PFSK-1 (cell line): ENCODE measurements around the gene GMDS.

ENCODE experiments used
- POLR2AphosphoS5 ChIP-seq: IDR thresholded peaks from 2 replicates; pipeline ENCODE4 v1.6.1; 2012; ENCODE audit warnings: low read depth, mild to moderate bottlenecking, control low read depth, low read length, moderate library complexity
- REST ChIP-seq, 2 experiments: IDR thresholded peaks; 2 replicates each; pipeline versions ENCODE4 v1.6.1 to v1.8.0; 2011 to 2012; ENCODE audit warnings: low read depth in 2 of 2, low read length in 2 of 2, control low read depth in 1 of 2, inconsistent platforms in 1 of 2, mild to moderate bottlenecking in 1 of 2, moderate library complexity in 1 of 2; ENCODE audit not compliant: insufficient read depth in 1 of 2

GRCh38 chr6:2187826-2188225, 57.6 kb downstream of the GMDS start:
- TF ChIP-seq REST (IDR thresholded peaks at IDR 0.05; ENCODE audit: insufficient read depth in 1 of 2, low read depth in 2 of 2, low read length in 2 of 2) (no peak), POLR2AphosphoS5 (no peak)
